Natural killer cell treated with Interleukin-12 subunit alpha and Interleukin-12 subunit beta and Interleukin-15 and Interleukin-18, amount 100 ng/mL, for 72 hours (primary cell): ENCODE measurements around the gene POU2AF3. TPM values are rescaled to one million over a fixed set of nuclear protein-coding genes. Genes with fewer than 3 reads are reported as not detected.
"Not testable (repeated sequence)": the region's sequence is repeated elsewhere in the genome, so short reads cannot be mapped to it uniquely, and the experiment has no call there.

Experiments used
- ATAC-seq, 2 donors: fragments of 150-1000 bp; cut with Tn5 transposase in 1 of 2; sonication (Bioruptor Pico), chemical (Tn5 transposase) in 1 of 2; 2 replicates each; pipeline ENCODE4 v1.10.0; 2021
- DNase-seq: peaks from one replicate; pipeline ENCODE4 v3.0.0; 2022; ENCODE audit warnings: low spot score
- H3K27ac Mint-ChIP-seq, 2 donors: 1 replicate in 1 of 2; 2 replicates in 1 of 2; pipeline ENCODE4 v1.8.0; 2022; ENCODE audit warnings: mixed read lengths in 2 of 2, mild to moderate bottlenecking in 1 of 2, moderate library complexity in 1 of 2
- H3K27me3 Mint-ChIP-seq, 2 donors: 1 replicate in 1 of 2; 2 replicates in 1 of 2; pipeline ENCODE4 v1.8.0; 2022; ENCODE audit warnings: mixed read lengths in 2 of 2
- H3K36me3 Mint-ChIP-seq: one replicate; pipeline ENCODE4 v1.8.0; 2022; ENCODE audit warnings: mixed read lengths
- H3K4me1 Mint-ChIP-seq, 2 donors: 1 replicate in 1 of 2; 2 replicates in 1 of 2; pipeline ENCODE4 v1.8.0; 2022; ENCODE audit warnings: low read depth in 2 of 2, mixed read lengths in 2 of 2, mild to moderate bottlenecking in 1 of 2
- H3K4me3 Mint-ChIP-seq: one replicate; pipeline ENCODE4 v1.8.0; 2022; ENCODE audit warnings: mixed read lengths
- H3K9me3 Mint-ChIP-seq: 2 replicates; pipeline ENCODE4 v1.8.0; 2022; ENCODE audit warnings: mixed read lengths
- total RNA-seq, 2 donors: library from RNA; stranded (reverse); gene quantifications; one replicate each; pipeline ENCODE4 v1.2.3, GENCODE V29; 2022

POU2AF3 gene
- total RNA-seq, 2 donors from 2014 or later, result not detected

- H3K36me3 Mint-ChIP-seq, result no peaks in the 10 kb centered on the region
- no peaks in the 10 kb centered on the region for H3K4me1 Mint-ChIP-seq
- H3K9me3 Mint-ChIP-seq, result no peaks in the 10 kb centered on the region
- peaks cover 0 to 7% of the 10 kb centered on the region in 2 donors for H3K27me3 Mint-ChIP-seq
- no peak overlapping the region for H3K4me3 Mint-ChIP-seq
- ATAC-seq (peak in 1 of 2 donors; percentile 61), DNase-seq (no peak)
- H3K27ac Mint-ChIP-seq, result no peak overlapping the region
Observed at GRCh38 chr11:111285189-111286091, 12.9 kb upstream of the POU2AF3 start.

GRCh38 chr11:111291764-111292163 is 6.6 kb upstream of the POU2AF3 start:
- Mint-ChIP-seq H3K4me1 (no peaks in the 10 kb centered on the region), H3K4me3 (no peak overlapping the region), H3K27me3 (peaks cover 8 to 10% of the 10 kb centered on the region in 2 donors), H3K36me3 (no peaks in the 10 kb centered on the region), H3K27ac (no peak overlapping the region), H3K9me3 (no peaks in the 10 kb centered on the region)
- DNase-seq (no peak), ATAC-seq (no peak)

- H3K4me1 Mint-ChIP-seq, H3K9me3 Mint-ChIP-seq, H3K36me3 Mint-ChIP-seq, ATAC-seq, DNase-seq, H3K27ac Mint-ChIP-seq, H3K4me3 Mint-ChIP-seq: not testable (repeated sequence)
- H3K27me3 Mint-ChIP-seq, result peaks cover 8 to 12% of the 10 kb centered on the region in 2 donors
Observed at GRCh38 chr11:111292408-111292807, 5.9 kb upstream of the POU2AF3 start.

GRCh38 chr11:111296196-111296595 is 2.1 kb upstream of the POU2AF3 start:
- ATAC-seq, result no peak
- Mint-ChIP-seq H3K27me3 (peaks cover 17 to 30% of the 10 kb centered on the region in 2 donors), H3K27ac (no peak overlapping the region), H3K36me3 (no peaks in the 10 kb centered on the region), H3K9me3 (no peaks in the 10 kb centered on the region), H3K4me3 (no peak overlapping the region), H3K4me1 (no peaks in the 10 kb centered on the region)
- DNase-seq, result no peak

GRCh38 chr11:111297696-111298095 is 650 bp upstream of the POU2AF3 start:
- ATAC-seq (no peak), DNase-seq (no peak)
- Mint-ChIP-seq H3K4me1 (no peaks in the 10 kb centered on the region), H3K36me3 (no peaks in the 10 kb centered on the region), H3K27me3 (peaks cover 23 to 30% of the 10 kb centered on the region in 2 donors), H3K4me3 (no peak overlapping the region), H3K27ac (no peak overlapping the region), H3K9me3 (no peaks in the 10 kb centered on the region)

- Mint-ChIP-seq H3K9me3 (no peaks in the 10 kb centered on the region), H3K36me3 (no peaks in the 10 kb centered on the region), H3K27ac (no peak overlapping the region), H3K4me1 (no peaks in the 10 kb centered on the region), H3K27me3 (peaks cover 27 to 28% of the 10 kb centered on the region in 2 donors), H3K4me3 (no peak overlapping the region)
- no peak for DNase-seq
- ATAC-seq, result no peak
Observed at GRCh38 chr11:111299101-111300026, 1.0 kb downstream of the POU2AF3 start.

GRCh38 chr11:111300569-111300968 is 2.2 kb downstream of the POU2AF3 start:
- DNase-seq (no peak), ATAC-seq (no peak)
- no peak overlapping the region for H3K27ac Mint-ChIP-seq
- no peaks in the 10 kb centered on the region for H3K36me3 Mint-ChIP-seq
- no peak overlapping the region for H3K4me3 Mint-ChIP-seq
- H3K27me3 Mint-ChIP-seq, result peaks cover 28 to 35% of the 10 kb centered on the region in 2 donors
- H3K4me1 Mint-ChIP-seq, result no peaks in the 10 kb centered on the region
- no peaks in the 10 kb centered on the region for H3K9me3 Mint-ChIP-seq

- Mint-ChIP-seq H3K4me3 (no peak overlapping the region), H3K27me3 (peaks cover 29 to 42% of the 10 kb centered on the region in 2 donors), H3K9me3 (no peaks in the 10 kb centered on the region), H3K36me3 (no peaks in the 10 kb centered on the region), H3K27ac (no peak overlapping the region), H3K4me1 (no peaks in the 10 kb centered on the region)
- ATAC-seq, result no peak
- no peak for DNase-seq
Observed at GRCh38 chr11:111301004-111301841, 2.9 kb downstream of the POU2AF3 start.

- ATAC-seq, result no peak
Observed at GRCh38 chr11:111301842-111302118, 3.4 kb downstream of the POU2AF3 start.

GRCh38 chr11:111302298-111302697 is 4.0 kb downstream of the POU2AF3 start:
- Mint-ChIP-seq H3K9me3 (no peaks in the 10 kb centered on the region), H3K36me3 (no peaks in the 10 kb centered on the region), H3K27ac (no peak overlapping the region), H3K27me3 (peaks cover 30 to 52% of the 10 kb centered on the region in 2 donors), H3K4me1 (no peaks in the 10 kb centered on the region), H3K4me3 (no peak overlapping the region)
- DNase-seq, result no peak
- no peak for ATAC-seq

More at GRCh38 chr11:111301842-111302118, 3.4 kb downstream of the POU2AF3 start:
- Mint-ChIP-seq H3K9me3 (no peaks in the 10 kb centered on the region), H3K36me3 (no peaks in the 10 kb centered on the region), H3K4me3 (no peak overlapping the region), H3K4me1 (no peaks in the 10 kb centered on the region), H3K27ac (no peak overlapping the region), H3K27me3 (peaks cover 30 to 47% of the 10 kb centered on the region in 2 donors)
- DNase-seq, result no peak

- Mint-ChIP-seq H3K27me3 (peaks cover 27 to 53% of the 10 kb centered on the region in 2 donors), H3K4me1 (no peaks in the 10 kb centered on the region), H3K9me3 (no peaks in the 10 kb centered on the region), H3K27ac (no peak overlapping the region), H3K4me3 (no peak overlapping the region), H3K36me3 (no peaks in the 10 kb centered on the region)
- DNase-seq (no peak), ATAC-seq (no peak)
Observed at GRCh38 chr11:111303461-111303860, 5.1 kb downstream of the POU2AF3 start.

GRCh38 chr11:111305162-111305802 is 6.9 kb downstream of the POU2AF3 start:
- H3K9me3 Mint-ChIP-seq, result no peaks in the 10 kb centered on the region

GRCh38 chr11:111305876-111306275 is 7.5 kb downstream of the POU2AF3 start:
- ATAC-seq (no peak), DNase-seq (no peak)
- Mint-ChIP-seq H3K36me3 (no peaks in the 10 kb centered on the region), H3K27ac (no peak overlapping the region), H3K4me1 (no peaks in the 10 kb centered on the region), H3K27me3 (peaks cover 17 to 44% of the 10 kb centered on the region in 2 donors), H3K4me3 (no peak overlapping the region), H3K9me3 (no peaks in the 10 kb centered on the region)

More at GRCh38 chr11:111305162-111305802, 6.9 kb downstream of the POU2AF3 start:
- no peaks in the 10 kb centered on the region for H3K36me3 Mint-ChIP-seq
- ATAC-seq (no peak), DNase-seq (no peak)
- H3K4me3 Mint-ChIP-seq, result no peak overlapping the region
- no peak overlapping the region for H3K27ac Mint-ChIP-seq
- no peaks in the 10 kb centered on the region for H3K4me1 Mint-ChIP-seq
- H3K27me3 Mint-ChIP-seq, result peaks cover 23 to 50% of the 10 kb centered on the region in 2 donors
